H4 (cell line): Measurements from ENCODE around the gene MOV10. TPM values are rescaled to one million over a fixed set of nuclear protein-coding genes. Genes with fewer than 3 reads are reported as not detected.
"Not testable (repeated sequence)": the region's sequence is repeated elsewhere in the genome, so short reads cannot be mapped to it uniquely, and the experiment has no call there.

ENCODE experiments used
- DNase-seq: peaks from one replicate; pipeline ENCODE4 v3.0.0-alpha.2; 2015; ENCODE audit warnings: low spot score
- total RNA-seq: library from RNA; depleted of rRNA; stranded (reverse); fragments of >200 nt; shearing (Covaris generic); gene quantifications from 2 replicates; pipeline ENCODE4 v1.2.3, GENCODE V29; 2014; rRNA removed

MOV10 gene
- 31.9 and 42.8 TPM in 2 replicates for total RNA-seq

GRCh38 chr1:112674440-112674985 lies at the start of gene MOV10:
TSS of gene MOV10 (plus strand) at chr1:112674659. CDS start at chr1:112674913, 254 bp downstream.
- DNase-seq, result peak; percentile 53

GRCh38 chr1:112625696-112626095 lies 48.8 kb upstream of the MOV10 start:
- no peak for DNase-seq

GRCh38 chr1:112626193-112626592 lies 48.3 kb upstream of the MOV10 start:
- DNase-seq, result no peak

GRCh38 chr1:112626887-112627286 lies 47.6 kb upstream of the MOV10 start:
- no peak for DNase-seq

- DNase-seq, result no peak
Measured at GRCh38 chr1:112628516-112628915, 45.9 kb upstream of the MOV10 start.

GRCh38 chr1:112629256-112629655 lies 45.2 kb upstream of the MOV10 start:
- DNase-seq, result no peak

GRCh38 chr1:112633628-112634027 lies 40.8 kb upstream of the MOV10 start:
- DNase-seq, result no peak

GRCh38 chr1:112634367-112634766 lies 40.1 kb upstream of the MOV10 start:
- no peak for DNase-seq

- no peak for DNase-seq
Measured at GRCh38 chr1:112636056-112636455, 38.4 kb upstream of the MOV10 start.

- DNase-seq, result no peak
Measured at GRCh38 chr1:112636597-112637253, 37.7 kb upstream of the MOV10 start.

GRCh38 chr1:112637254-112638109 lies 37.0 kb upstream of the MOV10 start:
- DNase-seq, result no peak

- DNase-seq, result no peak
Measured at GRCh38 chr1:112638110-112638428, 36.4 kb upstream of the MOV10 start.

GRCh38 chr1:112640437-112640836 lies 34.0 kb upstream of the MOV10 start:
- not testable (repeated sequence) for DNase-seq

GRCh38 chr1:112643080-112643479 lies 31.4 kb upstream of the MOV10 start:
- DNase-seq, result no peak

- DNase-seq, result no peak
Measured at GRCh38 chr1:112646225-112646624, 28.2 kb upstream of the MOV10 start.

GRCh38 chr1:112651205-112651604 lies 23.3 kb upstream of the MOV10 start:
- DNase-seq, result no peak

- DNase-seq, result no peak
Measured at GRCh38 chr1:112665857-112666256, 8.6 kb upstream of the MOV10 start.

GRCh38 chr1:112666946-112667345 lies 7.5 kb upstream of the MOV10 start:
- no peak for DNase-seq

GRCh38 chr1:112672009-112672408 lies 2.5 kb upstream of the MOV10 start:
- no peak for DNase-seq

GRCh38 chr1:112672842-112673241 lies 1.6 kb upstream of the MOV10 start:
- no peak for DNase-seq

GRCh38 chr1:112673592-112674439 lies 643 bp upstream of the MOV10 start:
- DNase-seq, result peak; percentile 34
